Eye (tissue), 1 donor: Measurements from ENCODE around the gene PHETA1.
A peak's percentile ranks its signal among the peaks of the same experiment; 100 is the strongest.

Source experiments
- DNase-seq: peaks from one replicate; pipeline ENCODE4 v3.0.0-alpha.2; 2015

Gene PHETA1, protein sequence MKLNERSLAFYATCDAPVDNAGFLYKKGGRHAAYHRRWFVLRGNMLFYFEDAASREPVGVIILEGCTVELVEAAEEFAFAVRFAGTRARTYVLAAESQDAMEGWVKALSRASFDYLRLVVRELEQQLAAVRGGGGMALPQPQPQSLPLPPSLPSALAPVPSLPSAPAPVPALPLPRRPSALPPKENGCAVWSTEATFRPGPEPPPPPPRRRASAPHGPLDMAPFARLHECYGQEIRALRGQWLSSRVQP

GRCh38 chr12:111368788-111369495 is at the start of gene PHETA1:
PHETA1 (minus strand) TSS chr12:111369095; CDS start chr12:111363427, 5,668 bp downstream.
- DNase-seq = peak; percentile 96

GRCh38 chr12:111418594-111418880 is 49.6 kb upstream of the PHETA1 start:
- no peak for DNase-seq

- no peak for DNase-seq
Observed at GRCh38 chr12:111417784-111418593, 49.1 kb upstream of the PHETA1 start.

DNA sequence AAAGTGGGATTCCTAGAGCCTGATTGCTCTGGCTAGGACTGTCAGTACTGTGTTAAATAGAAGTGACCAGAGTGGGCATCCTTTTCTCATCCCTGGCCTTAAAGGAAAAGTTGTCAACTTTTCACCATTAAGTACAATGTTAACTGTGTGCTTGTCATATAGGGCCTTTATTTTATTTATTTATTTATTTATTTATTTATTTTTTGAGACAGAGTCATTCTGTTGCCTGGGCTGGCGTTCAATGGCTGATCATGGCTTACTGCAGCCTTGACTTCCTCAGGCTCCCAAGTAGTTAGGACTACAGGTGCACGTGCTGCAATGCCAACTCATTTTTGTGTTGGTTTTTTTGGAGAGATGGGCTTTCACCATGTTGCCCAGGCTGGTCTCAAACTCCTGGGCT is 48.4 kb upstream of the PHETA1 start:
- DNase-seq = no peak

- no peak for DNase-seq
Observed at GRCh38 chr12:111414711-111415252, 45.9 kb upstream of the PHETA1 start.

- DNase-seq = peak; percentile 63
Observed at GRCh38 chr12:111413442-111414086, 44.7 kb upstream of the PHETA1 start.

DNA sequence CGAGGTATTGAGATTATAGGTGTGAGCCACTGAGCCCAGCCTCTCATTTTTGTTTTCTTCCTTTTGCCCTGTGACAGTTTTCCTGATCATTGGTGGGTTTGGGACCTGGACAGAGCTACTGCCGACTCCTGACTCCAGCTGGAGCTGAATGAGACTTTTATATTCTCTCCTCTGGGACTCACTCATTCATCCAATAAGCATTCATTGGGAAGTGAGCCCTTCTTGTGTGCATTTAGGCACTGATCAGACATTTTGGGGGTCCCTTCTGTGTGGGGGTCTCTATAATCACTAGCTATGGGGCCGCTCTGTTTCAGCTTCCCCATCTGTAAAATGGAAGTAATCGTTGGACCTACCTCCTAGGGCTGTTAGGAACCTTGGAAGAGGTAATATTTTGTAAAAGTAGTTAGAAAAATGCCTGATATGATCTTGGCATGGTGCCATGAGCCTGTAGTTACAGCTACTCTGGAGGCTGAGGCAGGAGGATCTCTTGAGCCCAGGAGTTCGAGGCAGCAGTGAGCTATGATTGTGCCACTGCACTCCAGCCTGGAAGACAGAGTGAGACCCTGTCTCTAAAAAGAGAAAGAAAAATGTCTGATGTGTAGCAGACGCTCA is 44.0 kb upstream of the PHETA1 start:
- no peak for DNase-seq

- no peak for DNase-seq
Observed at GRCh38 chr12:111412007-111412829, 43.3 kb upstream of the PHETA1 start.

DNA sequence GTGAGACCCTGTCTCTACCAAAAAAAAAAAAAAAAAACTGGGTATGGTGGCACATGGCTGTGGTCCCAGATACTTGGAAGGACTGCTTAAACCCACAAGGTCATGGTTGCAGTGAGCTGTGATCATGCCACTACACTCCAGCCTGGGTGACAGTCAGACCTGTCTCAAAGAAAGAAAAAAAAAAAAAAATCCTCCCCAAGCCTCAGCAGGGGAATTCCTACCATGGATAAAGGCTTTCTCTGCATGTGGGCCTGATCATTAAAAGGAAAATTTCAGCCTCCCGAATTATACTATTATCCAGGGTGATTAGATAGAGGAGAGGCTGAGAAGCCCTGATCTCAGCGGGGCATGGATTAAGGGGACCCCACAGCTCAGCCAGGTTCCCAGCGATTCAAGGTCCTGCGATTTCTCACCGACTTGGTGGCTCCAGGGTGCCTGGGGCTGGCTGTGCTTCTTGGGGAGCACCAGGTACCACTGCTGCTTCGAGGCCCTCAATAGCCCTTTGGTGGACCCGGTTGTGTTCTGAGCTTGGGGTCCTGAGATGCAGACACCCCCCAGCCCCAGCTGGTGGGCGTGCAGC is 42.4 kb upstream of the PHETA1 start:
- DNase-seq = no peak

DNA sequence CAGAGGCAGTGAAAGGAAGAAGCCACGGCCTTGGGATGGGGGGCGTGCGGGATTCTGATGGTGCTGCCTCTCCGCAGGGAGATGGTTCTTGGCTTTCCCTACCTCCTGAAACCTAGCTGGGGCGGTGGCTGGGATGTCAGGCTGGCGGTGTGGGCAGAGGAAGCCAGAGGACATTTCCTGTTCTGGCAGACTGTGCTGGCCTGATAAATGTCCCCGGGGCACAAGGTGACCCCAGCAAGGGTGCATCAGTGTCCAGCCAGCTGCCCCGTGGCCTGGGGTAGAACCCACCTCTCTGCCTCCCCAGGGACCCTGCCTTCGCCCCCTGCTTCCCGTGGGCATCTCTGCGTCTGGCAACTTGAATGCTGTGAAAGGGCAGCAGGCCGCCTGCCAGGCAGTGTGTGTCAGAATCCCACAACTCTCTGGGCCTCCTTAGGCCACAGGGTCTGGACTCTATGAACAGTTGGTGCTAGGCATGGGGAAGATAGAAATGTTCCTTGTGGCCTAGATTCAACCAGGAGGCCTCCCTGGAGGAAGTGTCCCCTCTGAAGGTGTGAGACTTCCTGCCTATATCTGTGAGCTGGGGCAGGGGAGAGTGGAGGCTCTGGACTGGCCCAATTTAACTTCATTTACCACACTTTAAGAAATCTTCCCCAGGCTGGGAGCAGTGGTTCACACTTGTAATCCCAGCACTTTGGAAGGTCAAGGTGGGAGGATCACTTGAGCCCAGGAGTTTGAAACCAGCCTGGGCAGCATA is 41.7 kb upstream of the PHETA1 start:
- no peak for DNase-seq

GRCh38 chr12:111409780-111410430 is 41.0 kb upstream of the PHETA1 start:
- no peak for DNase-seq

DNA sequence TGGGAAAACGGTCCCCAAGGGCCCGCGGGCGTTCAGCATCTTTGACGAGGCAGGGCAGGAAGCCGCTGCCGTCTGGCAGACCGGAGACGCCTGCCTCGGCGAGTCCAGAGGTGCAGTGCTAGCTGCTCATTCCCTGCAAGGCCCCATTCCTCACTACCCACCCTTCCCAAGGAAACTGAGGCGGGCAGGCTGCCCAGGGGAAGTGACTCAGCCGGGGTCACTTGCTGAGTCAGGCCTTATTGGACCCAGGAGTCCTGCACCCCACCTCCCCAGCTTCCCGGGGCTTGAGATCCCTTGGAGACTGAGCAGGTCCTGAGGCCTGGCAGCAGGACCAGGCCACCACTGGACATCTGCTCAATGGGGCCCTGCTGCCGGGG is 40.5 kb upstream of the PHETA1 start:
- no peak for DNase-seq

- no peak for DNase-seq
Observed at GRCh38 chr12:111408686-111409402, 39.9 kb upstream of the PHETA1 start.

DNA sequence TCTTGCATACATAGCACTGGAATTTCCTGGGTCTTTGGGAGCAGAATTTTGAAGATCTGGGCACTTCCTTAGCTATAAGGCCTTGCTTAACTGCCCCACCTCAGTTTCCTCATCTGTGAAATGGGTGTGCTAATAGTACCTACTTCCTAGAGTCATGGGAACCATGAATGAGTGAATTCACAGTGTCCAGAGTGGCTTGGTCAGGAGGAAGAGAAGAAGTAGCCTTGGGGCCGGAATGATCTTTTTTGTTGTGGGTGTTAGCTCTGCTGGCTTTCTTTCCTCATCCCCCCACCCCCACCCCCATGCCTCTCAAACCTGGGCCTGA is 39.2 kb upstream of the PHETA1 start:
- DNase-seq = no peak

DNA sequence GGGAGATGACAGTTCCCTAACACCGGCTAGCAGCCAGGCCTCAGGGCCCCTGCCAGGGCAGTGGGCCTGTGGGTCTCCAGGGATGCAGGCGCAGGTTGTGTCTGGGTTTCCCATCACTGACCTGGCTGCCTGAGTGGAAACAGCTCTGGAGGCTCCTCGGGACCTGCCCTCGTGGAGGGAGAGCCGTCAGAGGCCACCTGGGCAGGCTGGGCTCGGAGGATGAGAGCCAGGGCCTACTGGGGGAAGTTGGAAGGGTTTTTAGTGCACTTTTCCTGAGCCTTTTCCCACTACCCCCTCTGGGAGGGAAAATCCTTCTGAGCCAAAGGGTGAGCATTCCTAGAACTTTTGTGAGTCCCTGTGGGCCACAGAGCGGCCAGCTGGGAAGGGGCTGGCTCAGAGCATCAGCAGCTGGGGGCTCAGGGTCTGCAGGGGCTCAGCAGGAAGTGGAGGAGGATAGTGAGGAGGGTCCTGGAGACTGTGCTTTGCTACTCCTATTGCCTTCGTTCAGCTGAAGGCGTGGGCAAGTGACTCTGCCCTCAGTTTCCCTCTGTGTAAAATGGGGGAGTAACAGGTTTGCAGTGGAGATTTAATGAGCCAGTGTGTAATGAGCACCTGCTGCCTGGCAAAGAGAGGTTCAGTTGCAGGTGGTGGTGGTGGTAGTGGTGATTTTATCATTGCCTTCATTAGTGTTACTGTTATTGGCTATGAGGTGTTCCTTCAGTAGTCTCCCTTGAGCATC is 38.7 kb upstream of the PHETA1 start:
- peak; percentile 20 for DNase-seq

DNA sequence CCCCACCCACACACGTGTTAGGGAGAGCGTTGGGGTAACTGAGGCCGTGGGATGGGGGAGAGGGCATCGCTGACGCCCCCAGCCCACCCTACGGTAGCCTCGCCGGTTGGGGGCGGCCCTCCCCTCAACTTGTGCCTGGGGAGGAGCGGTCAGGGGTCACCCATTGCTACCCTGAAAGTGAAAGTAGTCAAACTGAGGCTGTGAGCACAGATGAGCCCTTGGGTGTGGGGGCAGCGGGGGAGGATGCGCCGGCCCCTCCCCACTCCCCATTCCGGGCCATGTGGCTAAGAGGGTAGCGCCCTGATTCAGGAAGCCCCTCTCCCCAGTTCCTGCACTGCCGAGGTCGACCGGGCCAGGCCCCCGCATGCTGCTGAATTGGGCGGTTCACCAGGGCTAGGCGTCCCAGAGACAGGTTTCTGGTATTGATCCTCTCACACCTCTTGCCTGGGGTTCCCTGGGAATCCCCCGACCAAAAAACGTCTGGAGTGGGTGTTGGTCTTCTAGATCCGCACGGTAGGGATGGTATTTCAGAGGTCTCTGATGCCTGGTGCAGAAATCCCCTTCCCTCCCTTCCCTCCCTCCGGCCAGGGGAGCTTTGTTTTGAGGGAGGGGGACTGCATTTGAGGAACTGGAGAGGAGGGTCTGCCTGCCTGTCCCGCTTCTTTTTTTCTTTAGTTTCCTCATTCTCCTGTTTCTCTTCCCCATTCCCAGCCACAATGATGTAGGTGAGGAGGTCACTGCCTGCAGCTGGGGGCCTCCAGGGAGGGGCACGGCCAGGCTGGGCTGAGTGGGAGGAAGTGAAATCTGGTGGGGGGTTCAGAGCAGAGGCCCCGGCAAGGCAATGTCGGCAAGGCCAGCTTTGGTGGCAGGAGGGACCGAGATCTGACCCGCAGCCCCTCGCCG is 37.8 kb upstream of the PHETA1 start:
- peak; percentile 33 for DNase-seq

DNA sequence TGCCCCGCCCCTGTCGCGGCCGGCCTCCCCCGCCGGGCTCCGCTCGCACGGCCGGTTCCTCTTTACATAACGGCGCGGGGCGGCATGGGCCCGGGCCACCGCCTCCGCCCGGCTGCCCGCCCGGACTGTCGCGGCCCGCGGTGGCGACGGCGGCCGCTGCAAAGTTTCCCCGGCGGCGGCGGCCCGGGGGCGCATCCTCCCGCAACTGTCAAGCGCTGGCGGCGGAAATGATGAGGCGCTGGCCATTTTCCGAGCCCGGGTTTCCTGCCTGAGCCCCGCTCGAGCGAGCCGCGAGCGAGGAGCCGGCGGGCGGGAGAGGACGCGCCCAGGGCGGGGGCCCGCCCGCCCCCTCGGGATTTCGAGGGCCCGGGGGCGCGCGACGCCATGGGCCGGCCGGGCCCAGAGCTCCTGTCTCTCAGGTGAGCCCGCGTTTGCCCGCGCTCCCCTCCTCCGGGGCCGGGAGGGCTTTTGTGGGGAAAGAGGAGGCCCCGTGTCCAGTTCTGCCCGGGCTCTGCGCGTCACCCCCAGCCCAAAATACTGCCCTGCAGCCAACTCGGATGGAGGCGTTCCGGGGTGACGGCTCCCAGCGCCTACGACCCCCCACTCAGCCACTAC is 37.1 kb upstream of the PHETA1 start, which contains the start of gene SH2B3:
Gene SH2B3, plus strand, starts transcription at position 65 of the 615 bp plus-strand sequence. CDS start 12,223 bp downstream, outside the sequence.
- no peak for DNase-seq
